Measurements from ENCODE around the gene RPL10A. TPM values are rescaled to one million over a fixed set of nuclear protein-coding genes. Genes with fewer than 3 reads are reported as not detected.

Gene RPL10A
- polyA plus RNA-seq, 1 donor (not counting 4 experiments of a cell fraction or from before 2014, with no cell fraction given) = 2,462 TPM

GRCh38 chr6:35426074-35426473 is 42.1 kb upstream of the RPL10A start:
- Histone ChIP-seq H3K4me1 (ENCODE audit: control insufficient read depth, extremely low read depth, insufficient read depth, low read length) (peaks cover 20% of the 10 kb centered on the region), H4K20me1 (ENCODE audit: control insufficient read depth, extremely low read depth, insufficient read depth, low read length) (no peaks in the 10 kb centered on the region), H3K9ac (ENCODE audit: control insufficient read depth, extremely low read depth, insufficient read depth, low read length) (no peak overlapping the region), H2AFZ (ENCODE audit: control insufficient read depth, low read length) (no peak overlapping the region), H3K9me3 (ENCODE audit: control insufficient read depth, low read depth, low read length) (peaks cover 15% of the 10 kb centered on the region), H3K27me3 (ENCODE audit: control insufficient read depth, extremely low read depth, insufficient read depth, low read length) (no peaks in the 10 kb centered on the region), H3K79me2 (ENCODE audit: control insufficient read depth, insufficient read depth, low read length) (no peaks in the 10 kb centered on the region), H3K9me1 (ENCODE audit: control insufficient read depth, extremely low read depth, insufficient read depth, low read length) (peaks cover 2% of the 10 kb centered on the region), H3K4me3 (ENCODE audit: control insufficient read depth in 2 of 3, extremely low read depth in 1 of 3, insufficient read depth in 2 of 3, low read depth in 1 of 3, low read length in 3 of 3) (no peak overlapping the region), H3K36me3 (ENCODE audit: control insufficient read depth in 2 of 2, extremely low read depth in 1 of 2, insufficient read depth in 2 of 2, low read length in 2 of 2) (peaks cover 32 to 36% of the 10 kb centered on the region in 2 experiments), H3K4me2 (ENCODE audit: control insufficient read depth, extremely low read depth, insufficient read depth, low read depth, low read length) (no peak overlapping the region), H3K27ac (ENCODE audit: control insufficient read depth, insufficient read depth, low read length) (no peak overlapping the region)
- TF ChIP-seq EZH2 (IDR thresholded peaks at IDR 0.05; ENCODE audit: low read length) = no peak
- TF ChIP-seq CTCF (optimal IDR thresholded peaks at IDR 0.05 in 1 of 3, IDR thresholded peaks at IDR 0.05 in 1 of 3, conservative IDR thresholded peaks at IDR 0.05 in 1 of 3; ENCODE audit: extremely low read depth in 1 of 3, insufficient read depth in 2 of 3, low read length in 3 of 3) = no peak
- DNase-seq (ENCODE audit: low read depth, low spot score) (no peak), FAIRE-seq (no peak)
- dilution Hi-C loops (cut with MboI; ENCODE audit: extremely low pct_ligation_motif_present, low sequenced_read_pairs) = no loop called here

GRCh38 chr6:35427435-35427834 is 40.8 kb upstream of the RPL10A start:
- H3K9ac ChIP-seq (ENCODE audit: control insufficient read depth, extremely low read depth, insufficient read depth, low read length) = no peak overlapping the region
- H3K4me1 ChIP-seq (ENCODE audit: control insufficient read depth, extremely low read depth, insufficient read depth, low read length) = peaks cover 20% of the 10 kb centered on the region
- H3K79me2 ChIP-seq (ENCODE audit: control insufficient read depth, insufficient read depth, low read length) = no peaks in the 10 kb centered on the region
- no peaks in the 10 kb centered on the region for H4K20me1 ChIP-seq (ENCODE audit: control insufficient read depth, extremely low read depth, insufficient read depth, low read length)
- H3K36me3 ChIP-seq (ENCODE audit: control insufficient read depth in 2 of 2, extremely low read depth in 1 of 2, insufficient read depth in 2 of 2, low read length in 2 of 2) = peaks cover 24 to 29% of the 10 kb centered on the region in 2 experiments
- H3K27ac ChIP-seq (ENCODE audit: control insufficient read depth, insufficient read depth, low read length) = no peak overlapping the region
- no peak overlapping the region for H2AFZ ChIP-seq (ENCODE audit: control insufficient read depth, low read length)
- H3K4me2 ChIP-seq (ENCODE audit: control insufficient read depth, extremely low read depth, insufficient read depth, low read depth, low read length) = no peak overlapping the region
- TF ChIP-seq EZH2 (IDR thresholded peaks at IDR 0.05; ENCODE audit: low read length) = no peak
- TF ChIP-seq CTCF (optimal IDR thresholded peaks at IDR 0.05 in 1 of 3, IDR thresholded peaks at IDR 0.05 in 1 of 3, conservative IDR thresholded peaks at IDR 0.05 in 1 of 3; ENCODE audit: extremely low read depth in 1 of 3, insufficient read depth in 2 of 3, low read length in 3 of 3) = no peak
- peaks cover 2% of the 10 kb centered on the region for H3K9me1 ChIP-seq (ENCODE audit: control insufficient read depth, extremely low read depth, insufficient read depth, low read length)
- no peak for FAIRE-seq
- no peaks in the 10 kb centered on the region for H3K27me3 ChIP-seq (ENCODE audit: control insufficient read depth, extremely low read depth, insufficient read depth, low read length)
- dilution Hi-C loops (cut with MboI; ENCODE audit: extremely low pct_ligation_motif_present, low sequenced_read_pairs) = no loop called here
- no peak overlapping the region for H3K4me3 ChIP-seq (ENCODE audit: control insufficient read depth in 2 of 3, extremely low read depth in 1 of 3, insufficient read depth in 2 of 3, low read depth in 1 of 3, low read length in 3 of 3)
- H3K9me3 ChIP-seq (ENCODE audit: control insufficient read depth, low read depth, low read length) = peaks cover 15% of the 10 kb centered on the region
- DNase-seq (ENCODE audit: low read depth, low spot score) = no peak
